ENCODE data around the gene SETD6.
"Not testable (repeated sequence)": the region's sequence is repeated elsewhere in the genome, so short reads cannot be mapped to it uniquely, and the experiment has no call there.

The SETD6 gene

GRCh38 chr16:58537124-58537906, 22.0 kb downstream of the SETD6 start:
- no peak for DNase-seq

GRCh38 chr16:58541711-58542110, 26.4 kb downstream of the SETD6 start:
- DNase-seq = no peak

DNA sequence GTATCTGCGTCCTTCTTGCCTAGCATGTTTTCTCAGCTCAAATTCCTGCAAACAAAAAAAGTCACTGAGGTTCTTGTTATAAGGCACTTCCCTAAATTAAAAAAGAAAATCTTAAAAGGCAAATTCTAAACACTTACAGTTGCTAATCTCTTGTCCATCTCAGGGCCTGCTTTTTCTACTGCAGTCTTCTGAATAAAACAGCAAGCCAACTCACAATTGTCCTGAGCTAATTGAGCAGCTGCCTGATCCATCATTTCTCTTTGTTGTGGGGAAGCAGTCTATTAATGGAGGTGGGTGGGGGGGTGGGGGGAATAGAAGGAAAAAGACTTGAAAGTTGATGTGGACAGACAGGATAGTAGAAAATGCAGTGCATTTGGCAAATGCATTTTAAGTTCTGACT, 27.0 kb downstream of the SETD6 start:
- DNase-seq = no peak

DNA sequence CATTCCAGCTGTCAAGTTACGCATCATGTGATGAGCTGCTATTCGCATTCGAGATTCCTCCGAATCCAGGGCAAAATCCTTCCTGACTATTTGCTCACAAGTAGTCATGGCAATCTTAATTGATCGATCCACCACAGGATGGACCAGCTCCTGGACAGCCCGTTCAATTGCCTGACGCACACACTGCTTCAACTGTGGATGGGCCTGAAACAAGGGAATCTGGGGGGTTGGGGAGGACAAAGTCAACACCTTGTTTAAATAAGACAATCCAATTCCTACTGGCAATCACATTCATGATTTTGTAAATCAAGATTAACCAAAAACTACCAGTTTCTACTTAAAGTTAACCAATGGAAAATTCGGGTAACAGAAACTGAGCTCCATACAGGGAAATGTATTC, 28.4 kb downstream of the SETD6 start:
- no peak for DNase-seq

GRCh38 chr16:58548378-58548777, 33.1 kb downstream of the SETD6 start:
- DNase-seq = no peak

DNA sequence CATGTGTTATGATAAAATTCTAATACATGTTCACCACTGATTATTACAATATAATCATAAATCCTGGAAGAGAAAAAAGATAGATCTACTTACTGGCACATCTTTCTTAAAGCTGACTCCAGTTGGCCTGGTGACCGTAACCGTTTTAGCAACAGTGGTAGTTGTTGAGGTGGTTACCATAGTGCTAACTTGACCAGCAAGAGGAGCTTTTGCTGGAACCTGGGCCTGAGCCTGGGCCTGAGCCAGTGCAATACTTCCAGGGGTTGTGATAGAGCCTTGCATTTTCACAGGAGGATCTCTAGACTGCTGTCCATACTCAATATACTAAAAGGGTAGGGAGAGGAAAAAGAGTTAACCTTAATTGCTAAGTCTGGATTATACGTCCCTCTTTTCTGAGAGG, 36.2 kb downstream of the SETD6 start:
- DNase-seq = no peak

GRCh38 chr16:58556678-58557077, 41.4 kb downstream of the SETD6 start:
- DNase-seq = no peak

- DNase-seq = no peak
Measured at GRCh38 chr16:58563235-58563634, 47.9 kb downstream of the SETD6 start.

- no peak for DNase-seq
Measured at GRCh38 chr16:58563775-58564174, 48.5 kb downstream of the SETD6 start.

- DNase-seq = not testable (repeated sequence)
Measured at GRCh38 chr16:58565697-58566096, 50.4 kb downstream of the SETD6 start.
